Fibroblast of upper back skin (primary cell): ENCODE data around the gene LSM4.
"Not testable (repeated sequence)": the region's sequence is repeated elsewhere in the genome, so short reads cannot be mapped to it uniquely, and the experiment has no call there.

Experiments used
- DNase-seq: peaks from one replicate; pipeline ENCODE4 v3.0.0-alpha.2; 2013

Gene LSM4

DNA sequence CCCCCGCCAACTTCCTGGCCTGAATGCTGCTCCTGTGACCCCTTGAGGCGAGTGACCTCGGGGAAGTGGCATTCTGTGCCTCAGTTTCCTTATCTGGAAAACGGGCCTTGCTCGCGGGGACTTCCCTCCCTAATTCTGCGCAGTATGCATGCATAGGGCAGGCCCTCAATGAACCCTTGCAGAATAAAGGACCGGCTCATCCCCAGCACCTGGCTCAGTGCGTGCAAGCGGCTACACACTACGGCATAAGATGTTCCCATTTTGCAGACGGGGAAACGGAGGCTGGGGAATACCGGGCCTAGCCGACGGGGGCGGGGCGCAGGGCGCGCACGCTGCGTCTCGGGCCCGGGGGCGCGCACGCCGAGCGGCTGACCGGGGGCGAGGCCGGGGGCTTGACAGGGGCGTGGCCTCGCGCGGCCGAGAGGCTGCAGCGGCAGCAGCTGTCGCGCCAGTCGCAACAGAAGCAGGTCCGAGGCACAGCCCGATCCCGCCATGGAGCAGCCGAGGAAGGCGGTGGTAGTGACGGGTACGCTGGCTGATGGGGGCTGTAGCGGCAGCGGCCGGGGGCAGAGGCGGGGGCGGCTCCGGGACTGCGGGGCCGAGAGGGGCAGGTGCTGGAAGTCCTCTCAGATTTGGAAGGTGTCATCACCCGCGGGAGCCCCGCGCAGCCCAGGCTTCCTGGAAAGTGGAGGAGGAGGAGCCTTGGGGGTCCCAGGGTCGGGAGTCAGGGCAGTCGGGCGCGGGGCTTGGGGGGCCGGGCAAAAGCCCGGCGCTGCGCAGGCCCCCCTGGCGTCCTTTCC lies 17.5 kb upstream of the LSM4 start, which contains the start of gene PGPEP1:
PGPEP1 (plus strand) TSS at position 409 of the 800 bp plus-strand sequence; CDS start at position 493, 84 bp downstream.
- DNase-seq: peak; percentile 48

DNA sequence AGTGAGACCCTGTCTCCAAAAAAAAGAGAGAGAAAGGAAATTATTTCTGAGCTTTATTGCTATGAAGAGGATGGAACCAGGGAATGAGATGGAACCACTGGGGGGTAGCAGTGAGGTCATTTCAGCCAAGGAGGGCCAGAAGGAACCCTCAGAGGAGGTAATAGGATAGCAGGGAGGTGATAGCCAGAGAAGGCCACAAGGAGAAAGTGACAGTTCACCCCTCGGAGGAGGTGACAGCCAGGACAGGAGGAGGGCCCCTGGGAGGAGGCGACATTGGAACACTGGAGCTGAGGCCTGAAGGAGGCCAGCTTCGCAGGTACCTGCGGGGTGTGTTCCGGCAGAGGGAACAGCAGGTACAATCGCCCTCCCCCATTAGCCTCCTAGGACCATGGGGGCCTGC lies 16.8 kb upstream of the LSM4 start:
- DNase-seq: peak; percentile 18

DNA sequence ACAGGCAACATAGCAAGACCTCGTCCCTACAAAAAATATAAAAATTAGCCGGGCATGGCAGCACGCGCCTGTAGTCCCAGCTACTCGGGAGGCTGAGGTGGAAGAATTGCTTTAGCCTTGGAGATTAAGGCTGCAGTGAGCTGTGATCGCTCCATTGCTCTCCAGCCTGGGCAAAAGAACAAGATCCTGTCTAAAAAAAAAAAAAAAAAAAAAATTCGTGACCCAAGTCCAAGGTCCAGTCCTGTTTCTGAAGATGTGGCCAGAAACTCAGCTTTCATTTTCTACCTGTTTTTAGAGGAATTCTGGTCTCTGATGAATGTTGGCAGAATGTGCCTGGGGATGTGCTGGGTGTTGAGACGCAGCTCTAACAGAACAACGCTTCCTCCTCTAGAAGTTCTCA lies 15.7 kb upstream of the LSM4 start:
- DNase-seq: no peak

DNA sequence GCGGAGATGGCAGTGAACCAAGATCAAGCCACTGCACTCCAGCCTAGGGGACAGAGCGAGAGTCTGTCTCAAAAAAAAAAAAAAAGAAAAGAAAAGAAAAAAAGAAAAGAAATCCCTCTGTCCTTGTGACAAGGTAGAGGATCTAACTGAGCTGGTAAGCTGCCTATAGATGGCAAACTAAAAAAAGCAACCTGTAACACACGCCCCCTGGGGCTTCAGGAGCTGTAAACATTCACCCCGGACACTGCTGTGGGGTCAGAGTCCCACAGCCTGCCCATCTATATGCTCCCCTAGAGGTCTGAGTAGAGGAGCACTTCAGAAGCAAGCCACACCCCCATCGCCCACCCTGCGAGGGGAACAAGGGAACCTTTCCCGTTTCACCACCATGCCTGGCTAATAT lies 13.2 kb upstream of the LSM4 start:
- DNase-seq: no peak

DNA sequence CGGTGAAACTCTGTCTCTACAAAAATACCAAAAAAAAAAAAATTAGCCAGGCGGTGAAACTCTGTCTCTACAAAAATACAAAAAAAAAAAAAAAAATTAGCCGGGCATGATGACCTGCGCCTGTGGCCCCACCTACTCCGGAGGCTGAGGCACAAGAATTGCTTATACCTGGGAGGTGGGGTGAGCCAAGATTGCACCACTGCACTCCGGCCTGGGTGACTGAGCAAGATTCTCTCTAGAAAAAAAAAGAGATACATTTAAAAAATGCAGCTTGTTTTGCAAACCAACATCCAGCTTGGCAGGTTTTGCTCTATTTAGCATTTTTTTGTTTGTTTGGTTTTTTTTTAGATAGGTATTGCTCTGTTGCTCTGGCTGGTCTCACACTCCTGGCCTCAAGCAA lies 10.8 kb upstream of the LSM4 start:
- DNase-seq: no peak

DNA sequence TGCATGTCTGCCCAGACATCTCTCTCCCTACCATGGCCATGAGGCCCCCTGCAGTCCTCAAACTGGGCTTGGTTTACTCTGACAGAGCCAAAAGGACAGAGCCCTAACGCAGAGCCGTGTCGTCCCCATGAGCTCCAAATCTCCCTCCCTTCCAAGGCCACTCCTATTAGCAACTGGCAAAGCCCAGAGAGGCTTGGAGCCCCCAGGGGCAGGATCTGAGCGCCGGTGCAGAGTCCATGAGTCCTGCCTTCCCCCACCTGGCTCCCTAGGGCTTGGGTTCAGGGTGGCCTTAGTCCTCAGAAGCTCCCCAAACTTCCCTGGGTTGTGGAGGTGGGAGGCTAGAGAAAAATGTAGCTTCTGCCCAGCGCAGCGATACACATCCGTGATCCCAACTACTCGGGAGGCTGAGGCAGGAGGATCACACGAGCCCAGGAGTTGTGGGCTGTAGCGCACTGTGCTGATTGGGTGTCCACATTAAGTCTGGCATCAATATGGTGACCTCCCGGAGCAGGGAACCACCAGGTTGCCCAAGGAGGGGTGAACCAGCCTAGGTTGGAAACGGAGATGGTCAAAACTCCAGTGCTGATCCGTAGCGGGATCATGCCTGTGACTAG lies 10.1 kb upstream of the LSM4 start:
- DNase-seq: no peak

DNA sequence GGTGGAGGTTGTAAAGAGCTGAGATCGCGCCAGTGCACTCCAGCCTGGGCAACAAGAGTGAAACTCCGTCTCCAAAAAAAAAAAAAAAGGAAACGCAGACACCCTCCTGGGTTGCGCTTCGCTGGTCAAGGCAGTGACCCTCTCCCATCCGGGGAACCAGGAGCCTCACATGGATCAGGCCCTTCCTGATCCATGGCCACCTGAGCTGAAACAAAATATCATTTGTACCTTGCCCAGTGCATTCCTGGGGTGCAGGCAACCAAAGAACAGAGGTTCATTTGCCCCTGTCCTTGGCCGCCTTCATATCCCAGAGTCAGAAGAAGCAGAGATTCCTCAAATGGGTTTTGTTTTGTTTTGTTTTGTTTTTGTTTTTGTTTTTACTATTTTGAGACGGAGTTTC lies 8.0 kb upstream of the LSM4 start:
- DNase-seq: no peak

DNA sequence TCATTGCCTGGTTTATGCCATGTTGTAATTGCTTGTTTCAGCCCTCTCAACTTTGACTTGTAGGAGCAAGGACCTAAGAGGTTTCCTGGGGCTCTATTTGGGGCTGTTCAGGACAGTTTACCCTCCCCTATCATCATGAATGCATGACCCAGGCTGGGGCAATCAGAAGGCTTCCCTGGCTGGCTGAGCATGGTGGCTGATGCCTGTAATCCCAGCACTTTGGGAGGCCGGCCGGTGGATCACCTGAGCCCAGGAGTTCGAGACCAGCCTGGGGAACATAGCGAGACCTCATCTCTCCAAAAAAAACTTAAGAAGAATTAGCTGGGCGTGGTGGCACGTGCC lies 6.1 kb upstream of the LSM4 start:
- no peak for DNase-seq

DNA sequence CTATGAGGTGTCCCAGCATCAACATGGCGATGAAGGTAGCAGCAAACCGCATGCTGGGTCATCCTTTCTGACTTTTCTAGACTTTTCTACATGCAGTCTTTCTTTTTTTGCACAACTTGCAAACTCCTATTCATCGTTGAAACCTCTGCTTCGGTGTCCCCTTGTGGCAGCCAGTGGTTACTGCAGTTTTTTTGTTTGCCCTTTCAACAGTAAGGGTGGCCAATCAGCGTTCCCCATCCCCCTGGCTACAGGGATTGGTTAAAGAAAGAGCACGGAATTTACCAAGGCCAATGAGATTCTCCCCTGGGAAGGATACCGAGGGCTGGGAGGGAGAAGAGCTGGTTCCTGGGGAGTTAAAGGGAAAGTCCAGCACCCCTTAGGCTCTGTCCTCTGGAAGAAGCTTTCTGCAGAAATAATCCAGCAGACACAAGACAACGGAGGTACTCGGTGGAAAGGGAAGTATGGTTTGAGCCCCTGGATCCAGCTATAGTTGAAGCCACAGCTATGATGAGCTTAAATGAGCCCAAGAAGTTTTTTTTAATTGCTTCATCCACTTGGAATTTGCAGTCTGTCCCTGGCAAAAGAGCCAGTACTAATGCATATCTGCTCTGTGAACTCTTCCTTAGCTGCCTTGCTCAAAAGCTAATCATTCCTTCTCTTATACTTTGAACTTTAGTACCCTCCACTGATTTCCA lies 5.6 kb upstream of the LSM4 start:
- peak; percentile 98 for DNase-seq

DNA sequence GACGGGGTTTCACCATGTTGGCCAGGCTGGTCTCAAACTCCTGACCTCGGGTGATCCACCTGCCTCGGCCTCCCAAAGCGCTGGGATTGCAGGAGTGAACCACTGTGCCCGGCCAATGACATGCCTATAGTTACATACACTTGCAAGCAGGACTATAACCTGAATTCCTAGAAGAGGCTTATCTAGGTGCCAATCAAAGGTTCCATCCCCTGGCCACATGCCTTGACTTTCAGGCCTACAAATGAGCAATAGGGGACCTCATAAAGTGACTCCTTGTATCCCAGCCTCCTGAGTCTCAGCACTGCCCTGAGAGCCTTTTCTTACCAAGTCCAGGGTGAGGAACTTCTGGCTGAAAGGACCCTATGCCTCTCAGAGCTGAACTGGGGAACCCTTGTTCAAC lies 3.9 kb upstream of the LSM4 start:
- DNase-seq: no peak

DNA sequence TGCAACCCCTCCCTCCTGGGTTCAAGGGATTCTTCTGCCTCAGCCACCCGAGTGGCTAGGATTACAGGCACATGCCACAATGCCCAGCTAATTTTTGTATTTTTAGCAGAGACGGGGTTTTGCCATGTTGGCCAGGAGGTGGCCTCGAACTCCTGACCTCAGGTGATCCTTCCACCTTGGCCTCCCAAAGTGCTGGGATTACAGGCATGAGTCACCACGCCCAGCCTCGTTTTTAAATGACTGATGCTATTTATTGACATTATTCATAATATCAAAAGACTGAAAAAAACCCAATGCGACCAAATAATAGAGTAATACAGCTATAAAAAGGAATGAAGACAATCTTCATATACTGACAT lies 1.5 kb upstream of the LSM4 start:
- not testable (repeated sequence) for DNase-seq

DNA sequence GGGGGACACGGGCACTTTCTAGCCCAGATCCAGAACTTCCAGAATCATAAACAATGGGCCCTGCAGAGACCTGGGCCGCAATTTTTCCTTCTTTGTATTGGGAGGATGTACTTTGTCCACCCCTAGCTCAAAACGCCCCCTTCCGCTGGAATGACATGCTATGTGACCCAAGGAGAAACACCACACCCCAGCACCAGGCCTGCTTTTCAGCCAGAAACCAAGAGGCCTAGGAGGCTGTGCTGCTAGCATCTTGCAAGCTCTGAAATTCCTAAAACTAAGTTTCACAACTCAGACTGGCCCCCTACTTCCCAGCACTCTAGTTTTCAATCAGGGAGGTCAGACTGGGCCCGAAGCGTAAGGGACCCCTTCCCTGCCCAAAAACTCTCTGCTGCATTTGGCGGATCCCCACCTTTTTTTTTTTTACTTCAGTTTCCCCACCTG lies 538 bp downstream of the LSM4 start:
- DNase-seq: peak; percentile 65

DNA sequence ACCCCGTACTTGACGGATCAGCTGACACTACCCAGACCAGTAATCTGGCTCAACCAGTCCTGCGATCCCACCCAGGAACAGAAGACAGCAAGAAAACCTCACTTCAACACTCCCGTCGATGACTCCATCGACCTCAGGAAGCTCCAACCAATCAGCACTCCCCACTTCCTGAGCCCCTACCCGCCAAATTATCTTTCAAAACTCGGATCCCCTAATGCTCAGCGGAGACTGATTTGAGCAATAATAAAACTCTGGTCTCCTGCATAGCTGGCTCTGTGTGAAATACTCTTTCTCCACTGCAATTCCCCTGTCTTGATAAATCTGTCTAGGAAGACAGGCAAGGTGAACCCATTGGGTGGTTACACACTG lies 1.2 kb downstream of the LSM4 start:
- peak; percentile 39 for DNase-seq

DNA sequence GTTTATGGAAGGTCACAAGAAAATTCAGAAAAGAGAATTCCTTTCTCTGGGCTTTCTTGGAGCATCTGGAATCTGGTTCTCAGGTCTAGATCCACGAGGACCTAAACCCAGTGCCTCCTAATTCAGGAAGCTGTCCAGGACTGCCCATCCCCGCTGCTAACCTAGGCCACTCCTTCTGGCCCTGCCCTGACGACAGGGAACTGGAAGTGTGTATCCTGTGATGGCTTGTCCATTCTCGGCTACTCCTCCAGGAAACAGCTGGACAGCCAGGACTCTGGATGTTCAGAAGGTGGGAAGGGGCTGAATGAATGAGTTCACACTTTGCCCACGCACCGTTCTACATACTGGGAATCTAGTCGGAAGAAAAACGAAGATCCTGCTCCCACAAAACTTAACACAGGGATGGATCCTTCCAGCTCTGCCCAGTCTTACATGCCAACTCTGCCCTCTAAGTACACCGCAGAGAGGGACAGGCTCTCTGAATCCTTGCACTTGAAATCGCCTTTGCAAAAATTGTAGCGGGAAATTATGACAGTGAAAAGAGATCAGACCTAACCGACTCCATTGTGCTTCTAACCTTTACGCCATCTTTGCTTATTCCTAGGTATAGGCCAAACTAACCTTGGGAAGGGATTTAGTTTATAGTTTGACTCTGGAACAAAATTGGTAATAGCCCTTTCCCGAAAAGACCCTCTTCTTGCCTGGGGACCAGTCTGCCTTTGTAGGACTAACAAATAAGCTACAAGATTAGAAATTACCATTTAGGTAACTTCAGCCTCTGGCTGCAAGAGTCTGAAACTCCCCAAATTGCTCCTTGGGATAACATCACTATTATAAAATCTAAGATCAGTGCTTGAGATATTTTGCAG lies 1.8 kb downstream of the LSM4 start:
- DNase-seq: no peak

DNA sequence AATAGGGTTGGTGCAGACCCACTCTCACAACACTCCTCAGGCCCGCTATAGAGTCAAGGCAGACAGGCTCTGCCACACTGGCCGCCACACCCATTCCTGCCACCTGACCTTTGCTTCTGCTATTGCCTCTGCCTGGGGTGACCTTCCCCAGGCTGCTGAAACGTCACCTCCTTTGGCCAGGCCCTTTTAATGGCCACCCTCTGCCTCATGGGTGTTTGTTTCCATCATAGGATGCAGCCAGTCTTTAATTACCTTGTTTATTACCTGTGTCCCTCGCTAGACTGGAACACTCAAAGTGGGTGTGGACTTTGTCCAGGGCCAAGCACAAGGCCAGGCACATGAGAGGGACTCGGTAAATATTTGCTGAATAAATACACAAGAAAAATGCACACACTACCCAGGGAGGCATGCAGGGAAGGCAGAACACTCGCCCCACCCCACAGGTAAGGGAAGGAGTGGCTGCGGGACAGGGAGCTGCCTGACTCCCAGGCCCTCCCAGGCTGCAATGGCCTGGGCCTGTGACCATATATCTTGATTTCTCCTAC lies 3.2 kb downstream of the LSM4 start:
- no peak for DNase-seq

DNA sequence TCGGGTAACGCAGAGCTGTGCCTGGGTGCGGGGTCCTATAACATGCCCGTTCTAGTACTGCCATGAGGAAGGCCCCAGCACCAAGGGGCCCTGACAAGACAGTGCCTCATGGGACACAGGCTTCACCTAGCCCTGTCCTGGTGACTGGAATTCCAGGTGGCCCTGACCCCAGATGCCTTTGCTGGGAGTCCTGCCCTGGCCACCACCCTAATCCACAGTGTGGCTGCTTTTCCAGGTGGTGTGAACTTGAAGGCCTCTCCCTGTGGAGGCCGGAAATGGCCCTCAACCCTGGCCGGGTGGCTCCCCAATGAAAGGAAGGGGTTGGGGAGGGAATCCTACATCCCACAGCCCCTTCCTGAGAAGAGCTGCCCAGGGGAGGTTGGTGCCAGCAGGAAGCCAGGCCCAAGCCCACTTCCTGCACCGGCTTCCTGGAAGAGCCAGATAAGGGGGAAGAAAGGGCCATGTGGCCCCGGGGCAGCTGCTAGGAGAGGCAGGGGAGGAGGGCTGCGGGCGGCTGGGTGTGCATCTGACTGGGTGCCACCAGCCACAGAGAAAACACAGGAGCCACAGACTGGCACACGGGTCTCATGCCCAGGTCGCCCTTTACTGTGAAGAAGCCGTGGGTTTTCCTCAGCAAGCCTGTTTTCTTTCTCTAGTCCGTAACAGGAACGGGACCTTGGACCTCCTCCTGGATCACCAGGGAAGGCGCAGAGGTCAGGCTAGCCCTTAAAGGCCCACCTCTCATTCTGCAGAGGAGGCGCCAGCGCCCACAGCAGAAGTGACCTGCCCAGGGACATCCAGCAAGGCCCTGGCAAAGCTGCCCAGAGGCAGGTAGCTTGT lies 4.7 kb downstream of the LSM4 start:
- DNase-seq: no peak

DNA sequence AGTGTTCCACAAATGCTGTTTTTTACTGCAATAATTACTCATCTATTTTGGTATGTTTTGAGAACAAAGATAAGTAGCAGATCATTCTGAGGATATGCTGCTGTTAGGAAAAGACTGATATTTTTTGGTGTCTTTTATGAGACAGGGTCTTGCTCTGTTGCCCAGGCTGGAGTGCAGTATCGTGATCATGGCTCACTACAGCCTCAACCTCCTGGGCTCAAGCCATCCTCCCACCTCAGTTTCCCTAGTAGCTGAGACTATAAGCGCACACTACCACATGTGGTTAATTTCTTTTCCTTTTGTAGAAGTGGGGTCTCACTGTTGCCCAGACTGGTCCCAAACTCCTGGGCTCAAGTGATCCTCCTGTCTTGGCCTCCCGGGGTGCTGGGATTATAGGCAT lies 9.5 kb downstream of the LSM4 start:
- no peak for DNase-seq

DNA sequence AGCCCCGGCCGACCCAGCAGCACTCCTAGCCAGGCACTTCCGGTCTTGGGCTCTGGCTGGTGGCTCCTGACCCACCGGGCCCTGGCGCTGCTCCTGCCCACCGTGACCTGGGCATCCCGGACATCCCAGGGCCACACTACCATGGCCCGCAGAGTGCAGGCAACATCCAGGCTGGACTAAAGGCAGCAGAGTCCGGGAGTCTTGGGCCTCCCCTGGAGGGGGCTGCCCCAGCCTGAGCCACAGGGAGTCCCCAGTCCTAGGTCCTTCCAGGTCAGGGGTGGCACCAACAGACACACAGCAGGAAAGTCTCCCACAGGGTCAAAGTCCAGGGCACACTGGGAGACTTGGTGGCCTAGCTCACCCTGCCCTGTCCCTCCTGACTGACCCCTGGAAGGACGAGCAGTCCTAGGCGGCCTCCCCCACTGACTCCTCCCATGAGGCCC lies 10.8 kb downstream of the LSM4 start:
- no peak for DNase-seq

DNA sequence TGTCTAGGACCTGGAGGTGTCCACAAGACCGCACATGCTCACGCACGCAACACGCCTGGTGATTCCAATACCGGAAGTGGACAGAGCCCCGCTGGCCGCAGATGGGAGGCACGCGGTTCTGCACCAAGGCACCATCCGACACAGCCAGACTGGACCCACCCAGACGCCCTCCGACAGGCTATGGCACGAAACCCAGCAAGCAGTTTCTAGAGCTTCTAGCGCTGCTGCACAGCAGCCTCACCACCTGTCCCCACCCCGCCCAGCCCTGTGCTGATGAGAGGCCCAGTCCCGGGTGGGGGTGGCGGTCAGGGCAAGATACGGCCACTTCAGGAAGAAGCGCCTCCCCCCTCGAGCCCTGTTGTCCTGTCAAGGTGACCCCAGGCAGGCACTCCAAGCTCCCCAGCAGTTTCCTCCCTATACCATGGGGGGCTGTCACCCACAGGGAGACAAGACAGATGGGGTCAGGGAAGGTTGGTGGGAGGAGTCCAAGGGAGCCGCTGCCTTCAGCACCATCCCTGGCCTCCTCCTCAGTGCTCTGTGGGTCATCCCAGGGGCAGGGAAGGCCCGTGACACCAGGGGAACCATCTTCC lies 11.3 kb downstream of the LSM4 start:
- DNase-seq: no peak

DNA sequence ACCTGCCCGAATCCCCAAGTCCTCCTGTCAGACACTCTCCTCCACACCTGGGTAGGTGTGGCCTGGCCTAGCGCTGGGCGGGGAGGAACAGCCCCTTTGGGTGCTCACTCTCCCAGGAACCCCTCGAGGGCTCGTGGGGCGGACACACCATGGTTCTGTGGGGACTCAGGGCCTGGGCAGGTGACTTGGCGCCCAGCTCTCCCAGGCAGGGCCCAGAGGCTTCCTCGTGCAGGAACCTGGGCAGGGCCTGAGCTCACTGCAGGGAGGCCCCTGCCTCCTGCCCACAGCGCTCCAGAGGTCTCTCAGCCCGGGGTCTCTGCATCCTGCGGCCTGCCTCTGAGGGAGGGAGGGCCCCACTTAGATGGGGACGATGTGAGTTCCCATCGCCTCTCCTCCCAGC lies 11.9 kb downstream of the LSM4 start:
- DNase-seq: no peak

DNA sequence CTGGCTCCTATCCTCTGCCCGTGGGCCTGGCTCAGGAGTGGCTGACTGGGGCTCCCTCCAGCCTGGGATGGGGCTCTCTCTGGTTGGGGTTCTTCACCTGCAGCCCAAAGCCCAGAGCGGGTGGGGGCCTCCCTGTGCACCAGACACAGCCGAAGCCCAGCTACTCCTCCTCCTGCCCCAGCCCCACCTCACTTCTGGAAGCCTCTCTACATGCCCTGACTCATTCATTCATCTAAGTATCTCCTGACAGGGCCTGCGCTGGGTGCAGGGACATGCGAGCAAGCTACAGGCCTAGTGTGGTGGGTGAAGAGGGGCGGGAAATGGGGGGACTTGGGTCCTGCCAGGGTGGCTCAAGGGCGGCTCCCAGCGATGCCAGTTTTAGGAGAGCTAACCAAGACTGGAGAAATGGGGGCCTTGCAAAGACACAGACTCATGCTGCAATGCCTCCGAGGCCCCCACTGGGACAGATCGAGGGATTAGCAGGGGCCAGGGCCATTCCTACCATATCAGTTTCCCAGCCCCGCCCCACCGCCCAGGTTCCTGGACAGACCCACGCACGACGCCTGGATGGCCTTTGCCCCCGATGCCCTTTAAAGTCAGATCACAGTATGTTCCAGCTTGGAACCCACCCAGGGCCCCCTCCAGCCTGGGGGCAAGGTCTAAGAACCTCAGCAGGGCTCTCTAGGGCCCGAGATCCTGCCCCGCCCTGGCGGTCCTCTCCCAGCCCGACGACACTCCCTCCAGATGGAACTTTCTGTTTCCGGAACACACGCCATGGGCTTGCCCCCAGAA lies 12.6 kb downstream of the LSM4 start:
- DNase-seq: no peak
